ENCODE measurements around the gene UNK.
A peak's percentile ranks its signal among the peaks of the same experiment; 100 is the strongest.

The UNK gene

DNA sequence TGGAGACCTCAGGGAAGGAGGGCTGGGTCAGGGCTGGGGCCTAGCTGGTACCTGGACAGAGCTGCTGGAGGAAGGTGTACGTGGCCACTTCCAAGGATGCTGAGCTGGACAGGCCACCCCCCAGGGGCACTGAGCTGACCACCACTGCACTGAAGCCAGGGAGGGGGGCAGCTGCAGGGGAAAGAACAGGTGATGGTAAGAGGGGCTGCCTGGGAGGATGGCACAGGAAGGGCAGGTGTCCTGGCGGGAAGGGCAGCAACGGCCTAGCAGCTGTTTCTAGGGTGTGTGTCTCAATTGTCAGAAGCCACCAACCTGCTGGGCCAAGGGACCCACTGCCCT, 21.4 kb upstream of the UNK start:
- no peak overlapping the region for H3K27ac ChIP-seq
- TF ChIP-seq, protein P1, sequence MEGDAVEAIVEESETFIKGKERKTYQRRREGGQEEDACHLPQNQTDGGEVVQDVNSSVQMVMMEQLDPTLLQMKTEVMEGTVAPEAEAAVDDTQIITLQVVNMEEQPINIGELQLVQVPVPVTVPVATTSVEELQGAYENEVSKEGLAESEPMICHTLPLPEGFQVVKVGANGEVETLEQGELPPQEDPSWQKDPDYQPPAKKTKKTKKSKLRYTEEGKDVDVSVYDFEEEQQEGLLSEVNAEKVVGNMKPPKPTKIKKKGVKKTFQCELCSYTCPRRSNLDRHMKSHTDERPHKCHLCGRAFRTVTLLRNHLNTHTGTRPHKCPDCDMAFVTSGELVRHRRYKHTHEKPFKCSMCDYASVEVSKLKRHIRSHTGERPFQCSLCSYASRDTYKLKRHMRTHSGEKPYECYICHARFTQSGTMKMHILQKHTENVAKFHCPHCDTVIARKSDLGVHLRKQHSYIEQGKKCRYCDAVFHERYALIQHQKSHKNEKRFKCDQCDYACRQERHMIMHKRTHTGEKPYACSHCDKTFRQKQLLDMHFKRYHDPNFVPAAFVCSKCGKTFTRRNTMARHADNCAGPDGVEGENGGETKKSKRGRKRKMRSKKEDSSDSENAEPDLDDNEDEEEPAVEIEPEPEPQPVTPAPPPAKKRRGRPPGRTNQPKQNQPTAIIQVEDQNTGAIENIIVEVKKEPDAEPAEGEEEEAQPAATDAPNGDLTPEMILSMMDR (conservative IDR thresholded peaks at IDR 0.05): no peak

DNA sequence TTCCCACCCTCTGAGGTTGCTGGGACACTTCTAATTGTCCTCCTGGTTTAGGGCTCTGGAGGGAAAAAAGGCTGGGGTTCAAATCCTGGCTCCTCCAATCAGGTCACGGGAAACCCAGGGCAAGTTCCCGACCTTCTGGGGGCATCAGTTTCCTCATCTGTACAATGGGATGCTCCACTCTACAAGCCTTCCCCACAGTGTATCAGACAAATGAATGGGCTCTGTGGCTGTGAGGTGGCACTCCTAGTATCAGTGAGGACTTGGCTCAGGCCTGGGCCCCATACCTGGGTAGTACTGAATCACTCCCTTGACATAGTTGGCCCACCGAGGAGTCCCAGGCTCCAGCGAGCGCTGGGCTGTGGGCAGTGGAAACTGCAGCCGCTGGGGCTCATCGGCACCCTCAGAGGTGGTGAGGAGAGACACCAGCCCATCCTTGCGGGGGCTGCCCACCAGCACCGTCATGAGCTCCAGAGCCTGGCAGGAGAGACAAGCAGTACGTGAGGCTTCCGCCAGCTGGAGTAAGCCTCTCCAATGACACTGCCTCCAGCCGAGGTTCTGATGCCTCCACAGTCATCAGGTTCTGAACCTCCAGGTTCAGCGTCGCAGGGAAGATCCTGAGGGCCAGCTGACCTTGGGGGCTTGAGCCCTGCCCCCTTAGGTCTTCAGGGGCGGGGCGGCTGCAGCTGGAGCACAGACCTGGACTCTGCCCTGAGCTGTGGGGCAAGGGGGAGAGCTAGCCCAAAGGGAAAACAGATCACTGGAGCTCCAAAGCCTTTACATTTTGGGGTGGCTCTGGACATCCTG, 20.8 kb upstream of the UNK start:
- peak overlapping the region; percentile 65 for H3K27ac ChIP-seq
- TF ChIP-seq, protein P1 (conservative IDR thresholded peaks at IDR 0.05): no peak

DNA sequence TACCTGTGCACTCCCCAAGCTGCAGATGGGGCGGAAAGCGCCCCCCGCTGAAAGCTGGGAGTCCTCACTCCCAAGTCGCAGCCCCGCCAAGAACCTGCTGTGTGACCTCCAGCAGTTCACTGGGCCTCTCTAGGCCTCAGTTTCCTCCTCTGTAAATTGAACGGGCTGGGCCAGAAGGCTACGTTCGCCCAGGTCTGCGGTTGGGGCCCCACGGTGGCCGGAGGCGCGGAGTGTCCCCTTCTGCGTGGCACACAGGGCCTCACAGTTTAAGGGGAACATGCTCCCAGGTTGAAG, 20.2 kb upstream of the UNK start:
- peak overlapping the region; percentile 65 for H3K27ac ChIP-seq
- TF ChIP-seq, protein P1 (conservative IDR thresholded peaks at IDR 0.05): 0 out of 2 replicates have a peak, but pooled peaks have one; percentile 68

DNA sequence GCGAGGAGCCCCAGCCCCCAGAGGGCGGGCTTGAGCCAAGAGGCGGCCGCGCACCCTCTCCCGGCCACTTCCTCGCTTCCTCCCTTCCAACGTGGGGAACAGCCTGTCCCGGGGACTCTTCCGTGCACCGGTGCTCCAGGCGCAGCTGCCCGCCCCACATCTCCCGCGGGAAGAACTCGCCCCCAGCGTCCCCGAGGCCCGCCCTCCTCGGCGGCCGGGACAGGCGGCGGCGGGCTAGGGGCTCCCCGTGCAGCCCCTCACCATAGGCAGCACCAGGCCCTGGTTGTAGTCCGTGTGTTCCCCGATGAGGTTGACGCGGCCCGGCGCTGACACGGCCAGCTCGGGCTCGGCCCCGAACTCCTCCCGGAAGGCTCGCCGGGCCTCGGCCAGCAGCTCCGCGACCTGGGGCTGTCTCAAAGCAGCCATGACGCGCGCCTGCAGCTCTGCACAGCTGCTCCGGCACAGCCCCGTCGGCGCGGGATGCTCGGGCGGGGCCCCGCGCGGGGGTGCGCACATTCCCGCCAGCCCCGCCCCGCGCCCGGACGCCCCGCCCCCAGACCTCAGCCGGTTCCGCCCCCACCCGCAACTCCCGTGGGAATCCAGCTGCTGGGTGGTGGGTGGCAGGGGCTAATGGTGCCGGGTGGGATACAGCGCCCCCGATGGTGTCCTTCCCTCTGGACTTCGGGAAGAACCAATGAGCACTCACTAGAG, 19.7 kb upstream of the UNK start, which contains the start of gene GALK1:
Gene GALK1 (minus strand): TSS at position 482 of the 711 bp plus-strand sequence. CDS start 56 bp downstream, at position 426.
- TF ChIP-seq, protein P1 (conservative IDR thresholded peaks at IDR 0.05): peak; percentile 33
- peak within 1 kb of the TSS; percentile 65 for H3K27ac ChIP-seq

DNA sequence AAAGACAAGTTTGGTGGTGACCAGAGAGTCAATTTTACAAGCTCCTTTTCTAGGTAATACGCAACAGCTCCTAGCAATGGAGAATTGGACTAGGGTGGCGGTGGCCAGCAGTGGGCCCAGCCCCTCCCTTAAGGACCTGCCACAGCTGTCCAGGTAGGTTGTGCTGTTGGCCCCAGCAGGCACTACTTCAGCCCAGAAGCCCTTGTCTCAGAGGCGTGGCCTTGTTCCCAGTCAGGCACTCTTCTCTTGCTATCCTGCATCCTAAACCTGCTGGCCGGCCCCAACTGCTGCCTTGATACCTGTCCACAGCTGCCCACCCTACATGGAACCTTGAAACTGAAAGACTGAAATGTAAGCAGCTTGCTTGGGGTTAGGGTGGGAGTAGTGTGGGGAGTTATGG, 18.6 kb upstream of the UNK start:
- TF ChIP-seq, protein P1 (conservative IDR thresholded peaks at IDR 0.05): no peak
- H3K27ac ChIP-seq: no peak overlapping the region

DNA sequence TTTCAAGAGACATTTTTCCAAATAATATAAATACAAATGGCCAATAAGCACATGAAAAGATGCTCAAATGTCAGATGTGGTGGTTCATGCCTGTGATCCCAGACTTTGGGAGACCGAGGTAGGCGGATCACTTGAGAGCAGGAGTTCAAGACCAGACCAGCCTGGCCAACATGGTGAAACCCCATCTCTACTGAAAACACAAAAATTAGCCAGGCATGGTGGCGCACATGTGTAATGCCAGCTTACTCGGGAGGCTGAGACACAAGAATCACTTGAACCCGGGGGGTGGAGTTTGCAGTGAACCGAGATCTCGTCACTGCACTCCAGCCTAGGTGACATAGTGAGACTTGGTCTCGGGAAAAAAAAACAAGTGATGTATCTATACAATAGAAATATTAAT, 16.7 kb upstream of the UNK start:
- TF ChIP-seq, protein P1 (conservative IDR thresholded peaks at IDR 0.05): no peak
- H3K27ac ChIP-seq: no peak overlapping the region

DNA sequence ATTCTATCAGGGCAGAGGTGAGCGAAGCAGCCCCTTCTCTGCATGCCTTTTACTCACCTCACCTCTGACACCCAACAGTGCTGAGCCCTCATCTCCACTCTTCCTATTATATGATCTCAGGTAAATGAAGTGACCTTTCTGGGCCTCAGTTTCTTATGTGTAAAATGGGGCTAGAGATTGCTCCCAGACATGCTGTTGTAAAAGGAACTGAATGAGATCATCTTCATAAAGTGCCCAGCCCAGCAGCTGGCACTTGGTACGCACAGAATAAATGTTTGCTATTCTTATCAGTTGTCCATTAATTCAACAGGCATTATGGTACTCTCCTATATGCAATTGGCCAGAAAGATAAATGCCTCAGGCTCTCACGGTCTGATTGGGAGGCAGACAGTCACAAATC, 15.1 kb upstream of the UNK start:
- H3K27ac ChIP-seq: peak overlapping the region; percentile 44
- TF ChIP-seq, protein P1 (conservative IDR thresholded peaks at IDR 0.05): no peak
